HepG2 (cell line): ENCODE measurements around the gene COL18A1. TPM values are rescaled to one million over a fixed set of nuclear protein-coding genes. Genes with fewer than 3 reads are reported as not detected.

Experiments
- ATAC-seq: fragments of 200-7000 bp; cut with Tn5 transposase; 3 replicates; pipeline ENCODE4 v1.9.1; 2020; ENCODE audit warnings: mild to moderate bottlenecking, moderate library complexity
- BruUV-seq: library from RNA; stranded (reverse); fragments of 400-500 nt; replicated peaks from 2 replicates; lab custom pipeline; 2021; lab: Mats Ljungman, UMichigan
- CTCF ChIA-PET: fragments of 300-600 bp; formaldehyde crosslinking; extraction: SDS; loops from one replicate; lab custom pipeline; 2021; ENCODE audit warnings: low total read pairs, inconsistent platforms, low intra/inter-chr PET ratio; lab: Yijun Ruan, JAX
- POLR2A ChIA-PET: fragments of 350-600 bp; sonication (Branson Sonifier 250); formaldehyde crosslinking; loops from one replicate; lab custom pipeline; 2020; ENCODE audit warnings: antibody characterized with exemption, inconsistent platforms; lab: Yijun Ruan, JAX
- DNase-seq: peaks from one replicate; pipeline ENCODE4 v3.0.0-alpha.2; 2015; ENCODE audit warnings: low spot score
- FAIRE-seq: peaks from 3 replicates; lab custom pipeline; 2011; peaks lifted over from hg19 to GRCh38; lab: Jason Lieb, UNC
- H2AFZ ChIP-seq: one replicate; pipeline ENCODE4 v1.6.1; 2011; ENCODE audit warnings: low read length, inconsistent platforms
- H3K27ac ChIP-seq: fragments of 300-600 bp; 3 replicates; pipeline ENCODE4 v1.8.0; 2011; ENCODE audit warnings: mixed run types, mild to moderate bottlenecking, mixed read lengths, low read length, inconsistent platforms; ENCODE audit not compliant: insufficient read depth; ENCODE audit errors: extremely low read length
- H3K27me3 ChIP-seq, 2 experiments: fragments of 200-600 bp in 1 of 2; 2 replicates in 1 of 2; 3 replicates in 1 of 2; pipeline versions ENCODE4 v1.6.0 to v1.8.0; 2011; ENCODE audit warnings: low read length in 2 of 2, mild to moderate bottlenecking in 2 of 2, moderate library complexity in 2 of 2, inconsistent platforms in 1 of 2; ENCODE audit not compliant: insufficient read depth in 2 of 2, control insufficient read depth in 1 of 2
- H3K36me3 ChIP-seq, 2 experiments: fragments of 200-600 bp in 1 of 2; replicated peaks in 1 of 2; 2 replicates in 1 of 2; 3 replicates in 1 of 2; pipeline versions ENCODE4 v1.5.1 to v1.8.0; 2011; ENCODE audit warnings: low read length in 2 of 2, inconsistent platforms in 1 of 2; ENCODE audit not compliant: insufficient read depth in 2 of 2, control insufficient read depth in 1 of 2
- H3K4me1 ChIP-seq: 2 replicates; pipeline ENCODE4 v1.5.1; 2012; ENCODE audit warnings: low read length, inconsistent platforms; ENCODE audit not compliant: insufficient read depth
- H3K4me2 ChIP-seq: 2 replicates; pipeline ENCODE4 v1.6.0; 2011; ENCODE audit warnings: low read depth, low read length, inconsistent platforms
- H3K4me3 ChIP-seq, 3 experiments: fragments of 200-600 bp in 1 of 3; sonication (generic), shearing (Covaris generic) in 1 of 3; replicated peaks in 1 of 3; 2 replicates each; pipeline ENCODE4 v1.5.1; 2011 to 2016; ENCODE audit warnings: low read length in 3 of 3, inconsistent platforms in 2 of 3, low read depth in 2 of 3, mild to moderate bottlenecking in 2 of 3, control low read depth in 1 of 3, mixed read lengths in 1 of 3; ENCODE audit not compliant: insufficient read depth in 1 of 3
- H3K79me2 ChIP-seq: one replicate; pipeline ENCODE4 v1.6.1; 2011; ENCODE audit warnings: low read length, inconsistent platforms; ENCODE audit not compliant: insufficient read depth
- H3K9ac ChIP-seq: 2 replicates; pipeline ENCODE4 v1.6.0; 2011; ENCODE audit warnings: mild to moderate bottlenecking, low read depth, low read length, inconsistent platforms; ENCODE audit not compliant: insufficient read depth
- H3K9me3 ChIP-seq: 2 replicates; pipeline ENCODE4 v1.5.1; 2012; ENCODE audit warnings: mild to moderate bottlenecking, low read length
- H4K20me1 ChIP-seq: 2 replicates; pipeline ENCODE4 v1.6.0; 2011; ENCODE audit warnings: inconsistent platforms, mild to moderate bottlenecking, low read length, moderate library complexity; ENCODE audit not compliant: insufficient read depth
- NFRKB ChIP-seq: fragments of 450-650 bp; IDR thresholded peaks from 2 replicates; pipeline ENCODE4 v1.6.1; 2017
- PCBP1 ChIP-seq: fragments of 200-400 bp; formaldehyde crosslinking; IDR thresholded peaks from 2 replicates; pipeline ENCODE4 v1.6.1; 2017; ENCODE audit warnings: mild to moderate bottlenecking, low read depth, low read length, borderline replicate concordance
- ZNF280B ChIP-seq: sonication (generic); formaldehyde crosslinking; IDR thresholded peaks from 2 replicates; pipeline ENCODE4 v1.5.0; 2020; ENCODE audit warnings: missing genetic modification reagents, mild to moderate bottlenecking, borderline replicate concordance
- ZNF782 ChIP-seq: sonication (generic); formaldehyde crosslinking; IDR thresholded peaks from 2 replicates; pipeline ENCODE4 v1.4.0; 2020; ENCODE audit warnings: missing genetic modification reagents, mild to moderate bottlenecking, borderline replicate concordance
- WGBS: methylation state at CpG from one replicate; pipeline ENCODE4 v1.1.6; 2017; ENCODE audit warnings: low lambda C conversion rate; 5-methylcytosine and 5-hydroxymethylcytosine counted together
- in situ Hi-C: cut with HindIII; loops from 2 replicates; pipeline ENCODE4 v1.10.0; 2017; ENCODE audit warnings: low pct_unique_long_range_greater_than_20kb; ENCODE audit not compliant: extremely low pct_ligation_motif_present
- intact Hi-C: fragments of 100-400 bp; cut with micrococcal nuclease; formaldehyde crosslinking; loops from one replicate; pipeline ENCODE4 v1.10.0; 2022; ENCODE audit not compliant: unreplicated experiment
- polyA plus RNA-seq, 8 experiments: library from polyadenylated mRNA; depleted of rRNA in 3 of 8; stranded (reverse) in 7 of 8; unstranded in 1 of 8; fragments of >200 nt; fragmentation: Illumina TruSeq in 4 of 8; extraction: Trizol in 4 of 8; gene quantifications; 2 replicates each; pipeline versions ENCODE4 v1.2.1 to v1.2.3, GENCODE V29; 2011 to 2016; ENCODE audit warnings: low read depth in 4 of 8, missing spikeins in 1 of 8, mixed read lengths in 1 of 8; ENCODE audit not compliant: insufficient read depth in 1 of 8
- total RNA-seq, 5 experiments: library from RNA; depleted of rRNA; stranded (reverse); fragments of >200 nt; fragmentation: Illumina TruSeq; extraction: Trizol; gene quantifications; 2 replicates each; pipeline ENCODE4 v1.2.3, GENCODE V29; 2016; ENCODE audit warnings: low read depth in 1 of 5

The COL18A1 gene
- total and polyA plus RNA-seq, 2 of the 13 experiments (the other 11 are each of a cell fraction or from before 2014, with no cell fraction given) = 79.0 to 102 TPM

- Histone ChIP-seq H3K4me2 (no peak overlapping the region; the same call in 1 of the 2 replicates), H3K9me3 (no peaks in the 10 kb centered on the region), H3K27ac (no peak overlapping the region), H2AFZ (no peak overlapping the region), H4K20me1 (peaks cover 42% of the 10 kb centered on the region), H3K36me3 (peaks cover 1 to 13% of the 10 kb centered on the region in 2 experiments; a peak in 3 of 5 replicates), H3K27me3 (no peaks in the 10 kb centered on the region), H3K4me1 (peaks cover 81% of the 10 kb centered on the region), H3K79me2 (peaks cover 93% of the 10 kb centered on the region), H3K4me3 (no peak overlapping the region), H3K9ac (no peak overlapping the region)
- ATAC-seq = no peak
- DNase-seq = no peak
- no peak for FAIRE-seq
- intact Hi-C loops (no loop called here), in situ Hi-C loops (no loop called here)
- TF ChIP-seq ZNF782 (CRISPR knock-in tag) (no peak), PCBP1 (0 out of 2 replicates have a peak, but pooled peaks have one; percentile 45)
- CTCF ChIA-PET = interaction anchor here (0.8 kb wide), 1 partner anchor 27 kb away, joined by 3 read pairs; no protein-coding TSS in a partner anchor
- no TSS peak for BruUV-seq
- POLR2A ChIA-PET = interaction anchor here (2.0 to 8.9 kb wide), 4 partner anchors 12 to 121 kb away, joined by 5 to 210 read pairs (median 31); no protein-coding TSS in a partner anchor
- WGBS = 93% methylated on average over 15 of the region's 18 CpGs
These were observed 6.8 kb downstream of the COL18A1 start for GRCh38 chr21:45411810-45412206.

GRCh38 chr21:45412491-45412890 lies 7.5 kb downstream of the COL18A1 start:
- no peak for TF ChIP-seq NFRKB
- 0 out of 2 replicates have a peak, but pooled peaks have one; percentile 31 for TF ChIP-seq ZNF280B
- Histone ChIP-seq H3K4me1 (peaks cover 75% of the 10 kb centered on the region), H2AFZ (no peak overlapping the region), H3K4me3 (no peak overlapping the region), H3K36me3 (peaks cover 1 to 13% of the 10 kb centered on the region in 2 experiments; a peak in 3 of 5 replicates), H3K27ac (no peak overlapping the region), H3K4me2 (no peak overlapping the region), H3K27me3 (no peaks in the 10 kb centered on the region), H4K20me1 (peaks cover 41% of the 10 kb centered on the region), H3K9ac (no peak overlapping the region), H3K9me3 (no peaks in the 10 kb centered on the region), H3K79me2 (peaks cover 93% of the 10 kb centered on the region)
- ATAC-seq (no peak), DNase-seq (no peak), FAIRE-seq (no peak)
- ChIA-PET CTCF (no interaction called here), POLR2A (interaction anchor here (8.9 kb wide), 1 partner anchor 11 kb away, joined by 210 read pairs; no protein-coding TSS in a partner anchor)
- in situ Hi-C loops (no loop called here), intact Hi-C loops (no loop called here)
- 98% methylated on average over 4 of the region's 7 CpGs for WGBS
- BruUV-seq = no TSS peak
